RCC 7860 (cell line): ENCODE data around the gene LIMS2.

Experiments used
- DNase-seq: peaks from one replicate; pipeline ENCODE4 v3.0.0-alpha.2; 2015; ENCODE audit warnings: low spot score
- FAIRE-seq: peaks from 2 replicates; lab custom pipeline; 2012; peaks lifted over from hg19 to GRCh38; lab: Jason Lieb, UNC

Gene LIMS2

GRCh38 chr2:127647242-127648190 is 27.8 kb downstream of the LIMS2 start:
- FAIRE-seq (peak; percentile 50), DNase-seq (peak; percentile 66)

- no peak for FAIRE-seq
- no peak for DNase-seq
Observed at GRCh38 chr2:127646487-127647241, 28.7 kb downstream of the LIMS2 start.

DNA sequence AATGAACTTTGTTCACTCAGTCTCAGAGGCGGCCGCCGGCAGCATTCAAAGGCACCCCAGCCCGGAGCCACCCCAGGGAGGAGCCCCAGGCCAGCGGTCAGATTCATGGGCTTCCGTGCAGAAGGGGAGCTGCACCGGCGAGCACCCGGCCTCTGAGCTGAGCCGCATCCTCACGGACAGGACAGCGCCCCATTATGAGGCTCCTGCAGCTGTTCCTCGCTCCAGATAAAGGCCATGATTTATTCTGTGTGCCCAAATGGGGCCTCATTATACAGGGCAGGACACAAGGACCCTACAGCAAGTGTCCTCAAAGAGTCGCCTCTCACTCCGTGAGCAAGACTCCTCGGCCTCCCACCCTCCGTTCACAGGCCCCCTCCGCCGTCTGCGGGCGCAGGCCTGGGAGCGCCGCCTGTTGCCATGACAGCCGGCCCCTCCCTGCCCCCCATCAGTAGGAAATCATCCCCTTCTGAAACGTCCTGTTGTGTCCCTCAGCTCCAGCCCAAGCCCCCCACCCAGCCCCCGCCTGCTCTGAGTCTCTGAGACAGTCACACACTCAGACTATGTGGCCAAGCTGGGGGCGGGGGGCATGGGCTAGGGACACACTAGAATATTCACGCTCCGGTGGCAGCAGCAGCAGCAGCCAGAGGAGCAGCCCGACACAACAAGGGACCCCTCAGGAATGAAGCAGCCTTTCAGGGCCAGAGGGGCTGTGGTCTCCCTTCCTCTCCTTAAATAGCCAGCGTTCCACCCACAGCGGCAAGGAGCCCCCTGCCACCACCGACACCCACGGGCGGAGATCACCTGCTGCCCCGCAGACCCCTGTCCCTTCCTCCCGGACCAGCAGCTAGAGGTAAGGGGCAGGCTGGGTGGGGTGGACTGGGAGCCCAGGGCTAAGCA is 29.7 kb downstream of the LIMS2 start, which contains the start of gene GPR17:
TSS of gene GPR17 (plus strand) at position 759 of the 897 bp plus-strand sequence. CDS start 4,583 bp downstream, outside the sequence.
- DNase-seq = no peak
- no peak for FAIRE-seq

GRCh38 chr2:127645026-127645394 is 30.3 kb downstream of the LIMS2 start:
- FAIRE-seq (no peak), DNase-seq (no peak)

GRCh38 chr2:127644066-127645025 is 31.0 kb downstream of the LIMS2 start:
- no peak for DNase-seq

DNA sequence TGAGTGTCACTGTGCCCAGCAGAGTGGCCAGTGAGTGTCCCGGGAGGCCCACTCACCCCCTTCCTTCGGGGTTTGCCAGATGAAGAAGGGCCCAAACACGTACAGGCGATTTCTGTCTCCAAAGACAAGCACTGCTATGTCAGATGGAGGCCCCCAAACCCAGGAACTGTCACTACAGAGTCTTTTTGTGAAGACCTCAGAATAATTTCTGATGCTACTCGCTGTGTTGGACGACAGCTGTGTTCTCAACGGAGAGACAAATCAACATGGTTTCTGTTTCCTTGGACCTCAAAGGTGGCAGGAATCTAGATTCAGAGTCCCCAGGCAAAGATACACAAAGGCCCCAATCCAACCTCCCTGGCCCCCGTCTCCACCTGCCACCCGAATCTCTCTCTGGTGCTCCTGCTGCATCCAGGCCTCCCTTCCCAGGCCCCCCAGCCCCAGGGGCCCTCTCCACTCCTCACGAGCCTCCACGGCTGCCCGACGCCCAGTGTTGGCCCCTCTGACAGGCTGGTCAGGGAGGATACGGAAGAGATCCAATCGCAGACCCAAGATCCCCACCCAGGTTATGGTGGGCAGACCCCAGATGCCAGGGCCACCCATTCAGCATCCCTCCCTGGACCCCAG is 31.8 kb downstream of the LIMS2 start:
- FAIRE-seq (no peak), DNase-seq (no peak)

More at GRCh38 chr2:127644066-127645025, 31.0 kb downstream of the LIMS2 start:
- FAIRE-seq = no peak

DNA sequence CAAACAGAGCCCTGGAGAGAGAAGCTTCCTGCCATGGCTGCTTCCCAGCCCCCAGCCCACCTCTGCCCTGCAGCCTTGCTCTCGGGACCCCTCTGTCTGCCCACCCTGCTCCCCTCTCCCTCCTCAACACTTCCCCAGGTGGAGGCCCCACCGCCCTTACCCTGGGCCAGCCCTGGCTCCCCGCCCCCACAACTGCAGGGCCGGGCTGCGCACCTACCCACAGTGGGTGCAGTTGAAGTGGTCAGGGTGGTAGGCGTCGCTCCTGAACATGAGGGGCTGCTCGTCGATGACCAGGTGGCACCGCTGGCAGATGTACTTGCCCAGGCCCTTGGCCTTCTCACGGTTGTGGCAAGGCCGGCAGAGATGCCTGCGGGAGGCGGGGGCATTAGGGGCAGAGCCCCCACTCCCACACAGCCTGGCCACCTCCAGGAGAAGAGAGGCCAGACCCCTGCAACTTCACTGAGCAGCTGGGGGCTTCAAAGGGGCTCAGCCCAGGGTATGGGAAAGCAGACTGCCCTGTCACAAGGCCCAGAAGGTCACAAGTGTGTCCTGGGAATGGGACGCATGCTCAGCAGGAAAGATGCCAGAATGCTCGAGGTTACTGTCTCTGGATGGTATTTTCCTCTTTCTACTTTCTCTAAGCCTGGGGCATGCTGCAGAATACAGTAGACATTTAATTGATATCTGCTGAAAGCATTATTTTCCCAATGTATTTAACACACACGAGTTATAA is 32.5 kb downstream of the LIMS2 start:
- FAIRE-seq (no peak), DNase-seq (no peak)

GRCh38 chr2:127641846-127642507 is 33.4 kb downstream of the LIMS2 start:
- no peak for DNase-seq
- FAIRE-seq = no peak

DNA sequence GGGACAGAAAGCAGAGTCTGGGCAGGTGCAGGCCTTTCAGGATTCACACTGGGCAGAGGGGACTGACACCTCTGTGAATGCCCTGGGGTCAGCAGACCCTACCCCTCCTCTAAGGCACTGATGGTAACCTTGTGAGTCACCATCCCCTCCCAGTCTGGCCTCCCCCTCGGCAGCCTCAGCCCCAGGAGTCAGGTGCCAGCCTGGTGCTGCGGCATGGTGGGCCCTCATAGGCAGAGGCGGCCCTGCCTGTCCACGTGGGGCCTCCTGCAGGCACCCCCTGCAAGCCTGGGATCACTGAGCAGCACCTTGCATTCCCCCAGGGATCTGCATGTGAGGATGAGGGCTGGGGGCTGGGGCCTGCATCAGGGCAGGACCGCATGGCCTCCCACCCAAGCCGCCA is 34.2 kb downstream of the LIMS2 start:
- DNase-seq = no peak
- no peak for FAIRE-seq

- DNase-seq (no peak), FAIRE-seq (no peak)
Observed at GRCh38 chr2:127640082-127641072, 35.0 kb downstream of the LIMS2 start.

- no peak for FAIRE-seq
- no peak for DNase-seq
Observed at GRCh38 chr2:127639111-127639474, 36.2 kb downstream of the LIMS2 start.

DNA sequence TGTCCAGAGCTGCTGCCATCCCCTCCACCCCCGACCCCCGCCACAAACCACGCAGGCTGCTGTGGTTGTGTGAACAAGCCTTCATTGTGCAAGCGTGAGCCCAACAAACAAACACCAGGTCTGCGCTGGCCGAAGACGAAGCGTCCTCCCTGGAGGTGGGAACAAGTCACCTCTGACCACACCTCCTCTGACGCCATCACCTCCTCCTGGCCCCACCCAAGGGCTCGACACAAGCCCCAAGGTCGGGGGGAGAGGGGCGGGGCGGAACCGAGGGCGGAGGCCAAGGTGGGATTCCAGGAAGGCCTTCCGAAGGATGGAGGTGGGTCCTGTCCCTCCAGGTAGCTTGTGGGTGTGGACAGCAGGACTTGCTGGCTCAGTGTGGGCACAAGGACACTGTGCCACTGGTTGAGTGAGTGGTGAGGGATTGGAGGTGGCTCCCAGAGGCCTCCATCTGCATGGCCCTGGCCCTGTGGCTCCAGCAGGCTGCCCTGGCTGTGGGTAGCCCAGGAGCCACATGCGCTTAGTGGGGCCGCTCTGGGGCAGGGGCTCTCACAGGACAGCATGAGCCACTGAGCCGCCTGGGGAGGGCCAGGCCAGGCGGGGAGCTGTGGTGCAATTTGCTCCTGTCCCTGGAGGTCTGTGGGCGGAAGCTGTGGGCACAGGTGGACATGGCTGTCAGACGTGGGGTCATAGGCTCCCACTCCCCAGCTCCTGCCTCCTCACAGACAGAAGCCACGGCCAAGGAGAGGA is 36.8 kb downstream of the LIMS2 start:
- DNase-seq (no peak), FAIRE-seq (no peak)

DNA sequence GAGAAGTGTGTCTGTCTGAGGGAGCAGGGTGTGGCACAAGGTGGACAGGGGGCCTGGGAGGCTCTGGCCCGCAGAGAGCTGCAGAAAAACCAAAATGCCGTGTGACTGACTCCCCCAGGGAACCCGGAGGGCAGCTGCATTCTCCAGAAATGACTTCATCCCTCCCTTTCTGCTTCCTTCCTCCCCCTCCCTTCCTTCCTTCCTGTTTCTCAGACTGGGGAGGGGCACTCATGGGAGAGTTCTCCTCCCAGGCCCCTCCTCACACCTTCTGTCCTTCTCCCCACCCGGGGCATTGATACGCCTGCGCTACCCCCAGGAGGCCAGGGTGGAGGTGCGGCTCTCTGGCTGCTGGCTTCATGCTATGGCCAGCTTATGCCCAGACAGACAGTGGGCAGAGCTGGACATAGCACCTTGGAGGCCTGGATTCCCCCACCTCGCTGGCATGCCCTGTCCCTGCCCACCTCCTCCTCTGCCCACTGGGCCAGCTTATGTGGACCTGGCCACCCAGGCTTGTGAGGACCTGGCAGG is 37.5 kb downstream of the LIMS2 start:
- peak; percentile 77 for DNase-seq
- no peak for FAIRE-seq

DNA sequence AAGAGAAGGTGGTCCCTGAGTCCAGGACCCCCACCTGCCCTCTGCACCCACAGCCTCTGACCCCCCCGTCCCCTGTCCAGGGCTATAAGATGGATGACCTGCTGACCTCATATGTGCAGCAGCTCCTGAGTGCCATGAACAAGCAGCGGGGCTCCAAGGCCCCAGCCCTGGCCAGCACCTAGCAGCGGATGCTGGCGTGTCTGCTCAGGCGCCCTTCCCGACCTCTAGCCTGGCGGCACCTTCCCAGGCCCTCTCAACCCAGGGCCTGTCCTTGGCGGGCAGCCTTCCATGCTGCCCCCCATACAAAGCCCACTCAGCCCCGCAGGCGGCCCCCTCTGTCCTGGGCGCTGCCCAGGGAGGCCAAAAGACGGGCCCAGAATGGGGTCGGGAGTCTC is 38.1 kb downstream of the LIMS2 start:
- FAIRE-seq = no peak
- DNase-seq = no peak

- FAIRE-seq (no peak), DNase-seq (no peak)
Observed at GRCh38 chr2:127636248-127637235, 38.8 kb downstream of the LIMS2 start.
